HG02642 (cell line): ENCODE data around the gene GALNT9.
"Not testable (repeated sequence)": the region's sequence is repeated elsewhere in the genome, so short reads cannot be mapped to it uniquely, and the experiment has no call there.

ENCODE experiments used
- ATAC-seq: cut with Tn5 transposase; IDR thresholded peaks from one replicate; pipeline ENCODE4 v1.9.1; 2021; ENCODE audit warnings: mild to moderate bottlenecking; ENCODE audit not compliant: unreplicated experiment, poor library complexity

The GALNT9 gene

GRCh38 chr12:132258543-132258942 is 70.8 kb downstream of the GALNT9 start:
- no peak for ATAC-seq

DNA sequence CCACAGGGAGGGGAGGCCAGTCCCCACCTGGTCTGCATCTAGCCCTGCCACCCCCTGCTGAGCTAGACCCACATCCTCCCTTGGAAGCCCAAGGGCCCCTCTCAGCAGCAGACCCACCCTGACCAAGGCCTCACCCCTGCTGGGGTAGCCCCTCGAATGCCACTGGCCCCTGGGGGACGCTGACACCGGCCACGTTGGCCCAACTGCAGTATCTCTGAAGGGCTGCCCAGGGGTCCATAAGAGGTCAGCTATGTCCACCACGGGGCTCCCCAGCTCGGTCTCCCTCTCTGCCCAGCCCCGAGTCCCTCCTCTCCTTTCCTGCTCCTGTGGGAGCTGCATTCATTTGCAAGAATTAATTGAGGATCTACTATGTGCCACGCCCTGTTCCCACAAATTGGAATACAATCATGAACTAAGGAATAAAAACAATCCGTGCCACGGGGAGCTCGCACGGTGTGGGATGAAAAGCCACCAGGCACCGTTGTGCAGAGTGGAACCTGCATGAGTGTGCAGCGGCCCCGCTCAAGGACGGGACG is 71.4 kb downstream of the GALNT9 start:
- no peak for ATAC-seq

- no peak for ATAC-seq
Measured at GRCh38 chr12:132257206-132257954, 72.0 kb downstream of the GALNT9 start.

- no peak for ATAC-seq
Measured at GRCh38 chr12:132256646-132257045, 72.7 kb downstream of the GALNT9 start.

GRCh38 chr12:132255642-132256041 is 73.7 kb downstream of the GALNT9 start:
- ATAC-seq = no peak

DNA sequence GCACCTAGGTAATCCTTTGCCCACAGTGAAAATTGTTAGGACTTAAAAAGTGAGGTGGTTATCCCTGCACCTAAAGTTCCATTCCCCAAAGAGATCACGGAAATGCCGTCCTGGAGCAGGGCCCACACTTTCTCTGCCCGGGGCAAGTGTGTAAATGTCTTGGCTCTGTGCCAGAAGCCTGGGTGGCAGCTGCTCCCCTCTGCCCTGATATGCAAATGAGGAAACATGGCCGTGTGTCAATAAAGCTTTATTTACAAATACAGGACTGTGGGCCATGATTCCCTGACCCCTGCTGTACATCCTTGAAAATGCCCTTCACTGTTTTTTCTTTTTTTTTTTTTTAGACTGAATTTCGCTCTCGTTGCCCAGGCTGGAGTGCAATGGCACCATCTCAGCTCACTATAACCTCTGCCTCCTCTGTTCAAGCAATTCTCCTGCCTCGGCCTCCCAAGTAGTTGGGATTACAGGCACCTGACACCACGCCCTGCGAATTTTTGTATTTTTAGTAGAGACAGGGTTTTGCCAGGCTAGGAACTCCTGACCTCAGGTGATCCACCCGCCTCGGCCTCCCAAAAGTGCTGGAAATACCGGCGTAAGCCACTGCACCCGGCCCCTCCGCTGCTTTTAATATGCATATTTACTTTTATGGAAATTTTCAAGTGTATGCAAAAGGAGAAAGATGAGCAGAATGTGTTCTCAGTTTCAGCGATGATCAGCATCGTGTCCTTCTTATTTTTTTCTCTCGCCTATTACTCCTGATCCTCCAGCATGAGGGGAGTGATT is 75.5 kb downstream of the GALNT9 start:
- ATAC-seq = no peak

GRCh38 chr12:132252981-132253380 is 76.4 kb downstream of the GALNT9 start:
- ATAC-seq = not testable (repeated sequence)

DNA sequence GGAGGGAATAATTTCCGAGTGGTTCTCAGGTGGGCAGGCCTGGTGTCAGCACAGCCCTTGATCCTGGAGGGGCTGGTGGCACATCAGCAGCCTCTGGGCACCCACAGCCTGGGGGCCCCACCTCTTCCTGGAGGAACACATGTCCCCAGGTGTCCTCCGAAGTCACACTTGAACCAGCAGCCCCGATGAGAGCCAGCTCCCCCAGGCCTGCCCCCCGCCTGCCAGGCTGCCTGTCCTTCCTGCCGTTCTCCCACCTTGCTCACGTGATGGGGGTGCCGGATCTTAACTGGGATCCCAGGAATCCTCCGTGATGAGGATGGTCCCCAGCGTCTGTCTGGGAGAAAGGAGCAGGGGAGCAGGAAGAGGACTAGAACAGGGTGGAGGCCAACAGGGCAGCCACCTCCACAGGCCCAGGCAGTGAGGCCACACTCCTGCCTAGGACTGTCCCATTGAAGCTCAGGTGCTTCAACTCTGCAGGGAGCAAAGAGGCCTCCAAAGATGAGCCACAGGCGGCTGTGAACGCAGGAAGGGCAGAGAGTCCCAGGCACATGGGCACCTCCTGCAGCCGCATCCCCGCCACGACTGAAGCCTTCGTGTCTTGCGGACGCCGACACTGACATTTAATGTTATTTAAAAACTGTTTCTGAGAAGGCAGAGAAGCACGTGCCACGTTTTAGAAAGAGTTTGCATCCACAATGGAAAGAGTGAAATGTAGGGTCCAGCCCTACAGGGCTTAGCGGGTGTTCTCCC is 77.5 kb downstream of the GALNT9 start:
- no peak for ATAC-seq

DNA sequence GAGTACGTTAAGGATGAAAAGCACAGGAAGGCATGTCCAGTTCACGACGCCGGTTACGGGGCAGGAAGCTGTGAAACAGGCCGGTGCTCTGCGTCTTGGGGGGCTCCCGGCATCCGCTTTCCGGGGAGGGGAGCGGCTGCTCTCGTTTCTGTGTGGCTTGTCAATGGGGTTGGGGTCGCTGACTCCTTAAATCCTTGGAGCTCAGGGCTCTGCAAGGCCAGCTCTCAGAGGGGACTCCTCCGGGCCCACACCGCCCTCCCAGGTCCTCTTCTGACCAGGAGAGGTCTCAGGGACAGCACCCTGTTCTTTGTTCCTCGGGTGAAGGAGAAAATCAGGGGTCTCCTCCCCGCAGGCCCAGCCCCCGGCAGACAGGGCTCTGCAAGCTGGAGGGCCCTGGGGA is 78.1 kb downstream of the GALNT9 start:
- no peak for ATAC-seq

- ATAC-seq = no peak
Measured at GRCh38 chr12:132250707-132251106, 78.7 kb downstream of the GALNT9 start.

DNA sequence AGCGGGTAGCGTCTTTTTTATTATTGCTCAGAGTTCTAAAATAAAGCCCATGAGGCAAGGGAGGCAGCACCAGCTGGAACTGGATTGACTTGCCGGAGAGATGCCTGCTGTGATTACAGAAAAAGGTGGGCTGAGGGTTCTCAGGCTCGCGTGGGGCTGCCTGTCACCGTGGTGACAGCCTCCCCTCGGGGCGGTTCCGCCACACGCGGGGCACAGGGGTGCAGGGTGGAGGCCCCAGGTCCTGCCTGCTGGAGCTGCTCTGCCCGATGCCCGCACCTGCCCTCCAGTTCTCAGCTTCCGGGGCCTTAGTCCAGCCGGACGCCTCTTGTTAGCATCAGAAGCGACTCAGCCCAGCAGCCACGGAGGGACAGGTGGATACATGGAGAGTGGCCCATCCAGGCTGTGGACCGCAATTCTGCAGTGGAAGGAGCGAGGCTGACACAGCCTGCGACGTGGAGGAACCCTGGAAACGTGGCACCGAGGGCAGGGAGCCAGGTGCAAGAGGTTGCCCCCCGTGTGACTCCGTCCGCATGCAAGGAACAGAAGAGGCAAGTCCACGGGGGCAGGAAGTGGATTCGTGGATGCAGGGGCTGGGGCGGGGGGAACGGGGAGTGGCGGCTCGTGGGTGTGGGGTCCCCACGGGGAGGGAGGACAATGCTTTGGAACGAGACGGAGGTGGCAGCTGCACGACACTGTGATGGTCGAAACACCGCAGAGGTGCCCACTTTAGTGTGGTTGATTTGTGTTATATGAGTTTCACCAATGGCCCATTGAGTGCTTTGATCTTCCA is 79.5 kb downstream of the GALNT9 start:
- no peak for ATAC-seq

GRCh38 chr12:132248453-132249167 is 80.8 kb downstream of the GALNT9 start:
- ATAC-seq = no peak

- no peak for ATAC-seq
Measured at GRCh38 chr12:132247718-132248452, 81.5 kb downstream of the GALNT9 start.

- no peak for ATAC-seq
Measured at GRCh38 chr12:132246997-132247717, 82.2 kb downstream of the GALNT9 start.

DNA sequence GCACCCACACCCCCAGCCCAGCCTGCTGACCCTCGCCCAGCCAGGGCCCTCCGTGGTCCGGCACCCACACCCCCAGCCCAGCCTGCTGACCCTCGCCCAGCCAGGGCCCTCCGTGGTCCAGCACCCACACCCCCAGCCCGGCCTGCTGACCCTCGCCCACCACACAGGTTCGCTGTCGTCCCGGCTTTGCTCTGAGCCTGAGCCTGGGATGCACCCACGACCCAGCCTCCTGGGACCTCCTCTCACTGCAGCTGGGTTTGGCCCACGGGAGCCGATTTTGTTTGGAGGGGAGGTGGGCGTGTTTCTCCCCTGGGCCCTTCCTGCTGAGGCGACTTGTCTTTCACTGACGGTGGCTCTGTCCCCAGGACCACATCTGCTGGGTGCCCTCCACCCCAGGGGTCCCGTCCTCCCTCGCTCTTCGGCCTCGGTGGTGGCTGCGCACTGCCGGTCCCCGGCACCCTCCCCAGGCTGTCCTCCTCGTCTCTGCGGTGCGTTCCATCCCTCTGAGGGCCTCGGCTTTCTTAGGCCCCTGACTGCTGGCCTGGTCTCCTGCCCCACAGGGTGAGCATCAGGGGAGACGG is 83.8 kb downstream of the GALNT9 start:
- ATAC-seq = no peak

DNA sequence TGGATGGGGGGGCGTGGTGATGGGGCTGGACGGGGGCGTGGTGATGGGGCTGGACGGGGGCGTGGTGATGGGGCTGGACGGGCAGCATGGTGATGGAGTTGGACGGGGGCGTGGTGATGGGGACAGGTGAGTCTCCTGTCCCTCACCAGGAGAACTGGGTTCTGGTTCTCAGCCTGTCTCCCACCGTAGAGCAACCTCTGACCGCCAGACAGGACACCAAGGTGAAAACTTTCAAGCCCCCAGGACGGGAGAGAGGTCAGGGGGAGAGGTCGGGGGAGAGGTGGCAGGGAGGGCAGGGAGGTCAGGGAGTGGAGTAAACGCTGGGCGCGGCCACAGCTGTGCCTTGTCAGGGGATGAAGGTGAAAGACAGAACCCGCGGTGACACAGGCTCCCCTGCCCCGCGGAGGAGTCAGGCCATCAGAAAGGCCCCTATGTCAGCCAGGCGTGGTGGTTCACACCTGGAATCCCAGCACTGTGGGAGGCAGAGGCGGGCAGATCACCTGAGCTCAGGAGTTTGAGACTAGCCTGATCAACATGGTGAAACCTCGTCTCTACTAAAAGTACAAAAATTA is 84.6 kb downstream of the GALNT9 start:
- ATAC-seq = no peak

GRCh38 chr12:132243596-132244310 is 85.6 kb downstream of the GALNT9 start:
- ATAC-seq = no peak
